ENCODE data around the gene TENM4. TPM values are rescaled to one million over a fixed set of nuclear protein-coding genes. Genes with fewer than 3 reads are reported as not detected.

The TENM4 gene
- polyA plus RNA-seq, 1 donor from 2014 or later, result 16.8 TPM

- H3K79me2 ChIP-seq (replicated peaks; ENCODE audit: insufficient read depth, low read length), result no peaks in the 10 kb centered on the region
- no peak overlapping the region for H2AFZ ChIP-seq (ENCODE audit: low read depth, low read length)
- H3K9ac ChIP-seq (ENCODE audit: low read length), result no peak overlapping the region
- TF ChIP-seq EP300 (conservative IDR thresholded peaks at IDR 0.05; ENCODE audit: poor library complexity, severe bottlenecking) (no peak), MXI1 (conservative IDR thresholded peaks at IDR 0.05; ENCODE audit: poor library complexity, severe bottlenecking) (no peak), POLR2AphosphoS5 (IDR thresholded peaks at IDR 0.05) (no peak), TAF1 (IDR thresholded peaks at IDR 0.05; ENCODE audit: low read depth) (no peak), EZH2 (IDR thresholded peaks at IDR 0.05; ENCODE audit: borderline replicate concordance, insufficient read depth, low read length, poor library complexity, severe bottlenecking) (no peak), RAD21 (conservative IDR thresholded peaks at IDR 0.05) (no peak), SMC3 (conservative IDR thresholded peaks at IDR 0.05; ENCODE audit: poor library complexity) (no peak)
- TF ChIP-seq, protein P1, sequence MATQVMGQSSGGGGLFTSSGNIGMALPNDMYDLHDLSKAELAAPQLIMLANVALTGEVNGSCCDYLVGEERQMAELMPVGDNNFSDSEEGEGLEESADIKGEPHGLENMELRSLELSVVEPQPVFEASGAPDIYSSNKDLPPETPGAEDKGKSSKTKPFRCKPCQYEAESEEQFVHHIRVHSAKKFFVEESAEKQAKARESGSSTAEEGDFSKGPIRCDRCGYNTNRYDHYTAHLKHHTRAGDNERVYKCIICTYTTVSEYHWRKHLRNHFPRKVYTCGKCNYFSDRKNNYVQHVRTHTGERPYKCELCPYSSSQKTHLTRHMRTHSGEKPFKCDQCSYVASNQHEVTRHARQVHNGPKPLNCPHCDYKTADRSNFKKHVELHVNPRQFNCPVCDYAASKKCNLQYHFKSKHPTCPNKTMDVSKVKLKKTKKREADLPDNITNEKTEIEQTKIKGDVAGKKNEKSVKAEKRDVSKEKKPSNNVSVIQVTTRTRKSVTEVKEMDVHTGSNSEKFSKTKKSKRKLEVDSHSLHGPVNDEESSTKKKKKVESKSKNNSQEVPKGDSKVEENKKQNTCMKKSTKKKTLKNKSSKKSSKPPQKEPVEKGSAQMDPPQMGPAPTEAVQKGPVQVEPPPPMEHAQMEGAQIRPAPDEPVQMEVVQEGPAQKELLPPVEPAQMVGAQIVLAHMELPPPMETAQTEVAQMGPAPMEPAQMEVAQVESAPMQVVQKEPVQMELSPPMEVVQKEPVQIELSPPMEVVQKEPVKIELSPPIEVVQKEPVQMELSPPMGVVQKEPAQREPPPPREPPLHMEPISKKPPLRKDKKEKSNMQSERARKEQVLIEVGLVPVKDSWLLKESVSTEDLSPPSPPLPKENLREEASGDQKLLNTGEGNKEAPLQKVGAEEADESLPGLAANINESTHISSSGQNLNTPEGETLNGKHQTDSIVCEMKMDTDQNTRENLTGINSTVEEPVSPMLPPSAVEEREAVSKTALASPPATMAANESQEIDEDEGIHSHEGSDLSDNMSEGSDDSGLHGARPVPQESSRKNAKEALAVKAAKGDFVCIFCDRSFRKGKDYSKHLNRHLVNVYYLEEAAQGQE (IDR thresholded peaks at IDR 0.05; ENCODE audit: borderline replicate concordance), result no peak
- TF ChIP-seq, protein P2, sequence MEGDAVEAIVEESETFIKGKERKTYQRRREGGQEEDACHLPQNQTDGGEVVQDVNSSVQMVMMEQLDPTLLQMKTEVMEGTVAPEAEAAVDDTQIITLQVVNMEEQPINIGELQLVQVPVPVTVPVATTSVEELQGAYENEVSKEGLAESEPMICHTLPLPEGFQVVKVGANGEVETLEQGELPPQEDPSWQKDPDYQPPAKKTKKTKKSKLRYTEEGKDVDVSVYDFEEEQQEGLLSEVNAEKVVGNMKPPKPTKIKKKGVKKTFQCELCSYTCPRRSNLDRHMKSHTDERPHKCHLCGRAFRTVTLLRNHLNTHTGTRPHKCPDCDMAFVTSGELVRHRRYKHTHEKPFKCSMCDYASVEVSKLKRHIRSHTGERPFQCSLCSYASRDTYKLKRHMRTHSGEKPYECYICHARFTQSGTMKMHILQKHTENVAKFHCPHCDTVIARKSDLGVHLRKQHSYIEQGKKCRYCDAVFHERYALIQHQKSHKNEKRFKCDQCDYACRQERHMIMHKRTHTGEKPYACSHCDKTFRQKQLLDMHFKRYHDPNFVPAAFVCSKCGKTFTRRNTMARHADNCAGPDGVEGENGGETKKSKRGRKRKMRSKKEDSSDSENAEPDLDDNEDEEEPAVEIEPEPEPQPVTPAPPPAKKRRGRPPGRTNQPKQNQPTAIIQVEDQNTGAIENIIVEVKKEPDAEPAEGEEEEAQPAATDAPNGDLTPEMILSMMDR (IDR thresholded peaks at IDR 0.05; ENCODE audit: poor library complexity, severe bottlenecking), result no peak
- H3K36me3 ChIP-seq (ENCODE audit: insufficient read depth, low read length), result no peaks in the 10 kb centered on the region
- H4K20me1 ChIP-seq (ENCODE audit: insufficient read depth), result no peaks in the 10 kb centered on the region
- H3K4me2 ChIP-seq (ENCODE audit: low read length), result no peak overlapping the region
- no peaks in the 10 kb centered on the region for H3K9me3 ChIP-seq (ENCODE audit: low read length)
- no peaks in the 10 kb centered on the region for H3K27me3 ChIP-seq (ENCODE audit: insufficient read depth, low read depth, low read length)
- no peak overlapping the region for H3K27ac ChIP-seq (ENCODE audit: low read length)
- no peaks in the 10 kb centered on the region for H3F3A ChIP-seq (ENCODE audit: insufficient read depth, low read length, poor library complexity, severe bottlenecking)
- no peak overlapping the region for H3K4me3 ChIP-seq (ENCODE audit: low read length)
- H3K9me2 ChIP-seq (ENCODE audit: insufficient read depth, low read length), result no peaks in the 10 kb centered on the region
Measured at GRCh38 chr11:78868563-78868962, 572.3 kb downstream of the TENM4 start.

- Histone ChIP-seq H3K79me2 (replicated peaks; ENCODE audit: insufficient read depth, low read length) (no peaks in the 10 kb centered on the region), H4K20me1 (ENCODE audit: insufficient read depth) (no peaks in the 10 kb centered on the region), H3K27me3 (ENCODE audit: insufficient read depth, low read depth, low read length) (no peaks in the 10 kb centered on the region), H3K9me3 (ENCODE audit: low read length) (no peaks in the 10 kb centered on the region), H3K9ac (ENCODE audit: low read length) (no peak overlapping the region), H3K36me3 (ENCODE audit: insufficient read depth, low read length) (peaks cover 3% of the 10 kb centered on the region), H3K9me2 (ENCODE audit: insufficient read depth, low read length) (no peaks in the 10 kb centered on the region), H3F3A (ENCODE audit: insufficient read depth, low read length, poor library complexity, severe bottlenecking) (no peaks in the 10 kb centered on the region), H2AFZ (ENCODE audit: low read depth, low read length) (no peak overlapping the region), H3K4me3 (ENCODE audit: low read length) (no peak overlapping the region), H3K27ac (ENCODE audit: low read length) (no peak overlapping the region), H3K4me2 (ENCODE audit: low read length) (no peak overlapping the region)
- TF ChIP-seq MXI1 (conservative IDR thresholded peaks at IDR 0.05; ENCODE audit: poor library complexity, severe bottlenecking), result no peak
- TF ChIP-seq, protein P2 (IDR thresholded peaks at IDR 0.05; ENCODE audit: poor library complexity, severe bottlenecking), result no peak
- TF ChIP-seq SMC3 (conservative IDR thresholded peaks at IDR 0.05; ENCODE audit: poor library complexity), result no peak
- TF ChIP-seq, protein P1 (IDR thresholded peaks at IDR 0.05; ENCODE audit: borderline replicate concordance), result no peak
- no peak for TF ChIP-seq POLR2AphosphoS5 (IDR thresholded peaks at IDR 0.05)
- TF ChIP-seq RAD21 (conservative IDR thresholded peaks at IDR 0.05), result no peak
- no peak for TF ChIP-seq EZH2 (IDR thresholded peaks at IDR 0.05; ENCODE audit: borderline replicate concordance, insufficient read depth, low read length, poor library complexity, severe bottlenecking)
- no peak for TF ChIP-seq TAF1 (IDR thresholded peaks at IDR 0.05; ENCODE audit: low read depth)
- no peak for TF ChIP-seq EP300 (conservative IDR thresholded peaks at IDR 0.05; ENCODE audit: poor library complexity, severe bottlenecking)
Measured at GRCh38 chr11:78860720-78861422, 580.0 kb downstream of the TENM4 start.
